Ascending aorta (tissue), 2 donors: ENCODE results near the gene PLSCR1. TPM values are rescaled to one million over a fixed set of nuclear protein-coding genes. Genes with fewer than 3 reads are reported as not detected.

Experiments used
- DNase-seq, 2 donors: peaks; one replicate each; pipeline ENCODE4 v3.0.0-alpha.2; 2019; ENCODE audit warnings: low spot score in 2 of 2
- H3K27ac ChIP-seq, 2 donors: fragments of 200-600 bp; sonication (generic); one replicate each; pipeline ENCODE4 v1.5.1; 2016 to 2017; ENCODE audit warnings: mild to moderate bottlenecking in 1 of 2
- H3K27me3 ChIP-seq: fragments of 200-600 bp; sonication (generic); one replicate; pipeline ENCODE4 v1.5.1; 2017
- H3K36me3 ChIP-seq, 2 donors: fragments of 200-600 bp; sonication (generic); one replicate each; pipeline ENCODE4 v1.5.1; 2016
- H3K4me1 ChIP-seq, 2 donors: fragments of 200-600 bp; sonication (generic); one replicate each; pipeline ENCODE4 v1.5.1; 2016 to 2017; ENCODE audit warnings: mild to moderate bottlenecking in 1 of 2
- H3K4me3 ChIP-seq, 2 donors: fragments of 200-600 bp; sonication (generic); one replicate each; pipeline ENCODE4 v1.5.1; 2016 to 2017; ENCODE audit warnings: mild to moderate bottlenecking in 1 of 2
- H3K9me3 ChIP-seq, 2 donors: fragments of 200-600 bp; sonication (generic); one replicate each; pipeline ENCODE4 v1.5.1; 2016
- intact Hi-C: fragments of 100-400 bp; cut with DNase I; formaldehyde crosslinking; loops from one replicate; pipeline ENCODE4 v1.15.1; 2023
- total RNA-seq: library from RNA; depleted of rRNA; stranded (reverse); fragments of >200 nt; gene quantifications from one replicate; pipeline ENCODE4 v1.1.0, GENCODE V29; 2016
- TF ChIP-seq, protein P1 (sequence below), 3 experiments: fragments of 200-600 bp in 2 of 3; fragments of 450-650 bp in 1 of 3; sonication (generic) in 2 of 3; IDR thresholded peaks; one replicate each; pipeline ENCODE4 v1.5.1; 2016 to 2019; ENCODE audit warnings: antibody characterized with exemption in 3 of 3, mild to moderate bottlenecking in 1 of 3, moderate library complexity in 1 of 3

The PLSCR1 gene
- total RNA-seq, 1 donor from 2014 or later = 62.2 TPM

DNA sequence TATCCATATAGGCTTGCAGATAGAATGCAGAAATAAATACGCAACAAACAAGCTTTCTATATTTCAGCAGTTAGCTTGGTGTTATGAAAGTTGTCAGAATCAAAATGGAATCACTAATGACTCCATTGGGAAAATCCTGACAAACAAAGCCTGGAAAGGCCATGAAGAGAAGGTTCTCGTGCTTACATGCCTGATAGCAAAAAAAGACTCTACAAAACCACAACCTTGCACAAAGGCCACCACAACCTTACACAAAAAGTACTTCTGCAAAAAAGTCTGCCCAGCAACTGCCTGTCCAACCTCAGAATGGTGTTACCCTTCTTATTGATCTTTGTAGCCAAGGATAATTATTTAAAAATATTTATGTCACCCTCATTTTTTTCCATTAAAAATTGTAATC lies 14.4 kb upstream of the PLSCR1 start:
- H3K9me3 ChIP-seq = no peaks in the 10 kb centered on the region
- H3K27ac ChIP-seq = no peak overlapping the region
- no peak overlapping the region for H3K4me3 ChIP-seq
- intact Hi-C loops = no loop called here
- TF ChIP-seq, protein P1, sequence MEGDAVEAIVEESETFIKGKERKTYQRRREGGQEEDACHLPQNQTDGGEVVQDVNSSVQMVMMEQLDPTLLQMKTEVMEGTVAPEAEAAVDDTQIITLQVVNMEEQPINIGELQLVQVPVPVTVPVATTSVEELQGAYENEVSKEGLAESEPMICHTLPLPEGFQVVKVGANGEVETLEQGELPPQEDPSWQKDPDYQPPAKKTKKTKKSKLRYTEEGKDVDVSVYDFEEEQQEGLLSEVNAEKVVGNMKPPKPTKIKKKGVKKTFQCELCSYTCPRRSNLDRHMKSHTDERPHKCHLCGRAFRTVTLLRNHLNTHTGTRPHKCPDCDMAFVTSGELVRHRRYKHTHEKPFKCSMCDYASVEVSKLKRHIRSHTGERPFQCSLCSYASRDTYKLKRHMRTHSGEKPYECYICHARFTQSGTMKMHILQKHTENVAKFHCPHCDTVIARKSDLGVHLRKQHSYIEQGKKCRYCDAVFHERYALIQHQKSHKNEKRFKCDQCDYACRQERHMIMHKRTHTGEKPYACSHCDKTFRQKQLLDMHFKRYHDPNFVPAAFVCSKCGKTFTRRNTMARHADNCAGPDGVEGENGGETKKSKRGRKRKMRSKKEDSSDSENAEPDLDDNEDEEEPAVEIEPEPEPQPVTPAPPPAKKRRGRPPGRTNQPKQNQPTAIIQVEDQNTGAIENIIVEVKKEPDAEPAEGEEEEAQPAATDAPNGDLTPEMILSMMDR (IDR thresholded peaks at IDR 0.05) = no peak
- no peaks in the 10 kb centered on the region for H3K4me1 ChIP-seq
- no peaks in the 10 kb centered on the region for H3K36me3 ChIP-seq
- no peak for DNase-seq
- no peaks in the 10 kb centered on the region for H3K27me3 ChIP-seq

DNA sequence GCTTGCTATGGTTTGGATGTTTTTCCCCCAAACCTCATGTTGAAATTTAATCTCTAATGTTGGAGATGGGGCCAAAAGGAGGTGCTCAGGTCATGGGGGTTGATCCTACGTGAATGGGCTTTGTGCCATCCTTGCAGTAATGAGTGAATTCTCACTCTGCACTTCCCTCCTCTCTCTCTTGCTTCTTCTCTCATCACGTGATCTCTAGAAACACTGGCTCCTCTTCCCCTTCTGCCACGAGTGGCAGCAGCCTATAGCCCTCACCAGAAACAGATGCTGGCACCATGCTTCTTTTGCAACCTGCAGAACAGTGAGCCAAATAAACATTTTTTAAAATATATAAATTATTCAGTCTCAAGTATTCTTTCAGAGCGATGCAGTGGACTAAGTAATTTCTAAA lies 13.3 kb upstream of the PLSCR1 start:
- Histone ChIP-seq H3K4me1 (no peaks in the 10 kb centered on the region), H3K9me3 (no peaks in the 10 kb centered on the region), H3K4me3 (no peak overlapping the region), H3K27me3 (no peaks in the 10 kb centered on the region), H3K36me3 (no peaks in the 10 kb centered on the region), H3K27ac (no peak overlapping the region)
- TF ChIP-seq, protein P1 (IDR thresholded peaks at IDR 0.05) = no peak
- intact Hi-C loops = no loop called here
- DNase-seq = no peak

DNA sequence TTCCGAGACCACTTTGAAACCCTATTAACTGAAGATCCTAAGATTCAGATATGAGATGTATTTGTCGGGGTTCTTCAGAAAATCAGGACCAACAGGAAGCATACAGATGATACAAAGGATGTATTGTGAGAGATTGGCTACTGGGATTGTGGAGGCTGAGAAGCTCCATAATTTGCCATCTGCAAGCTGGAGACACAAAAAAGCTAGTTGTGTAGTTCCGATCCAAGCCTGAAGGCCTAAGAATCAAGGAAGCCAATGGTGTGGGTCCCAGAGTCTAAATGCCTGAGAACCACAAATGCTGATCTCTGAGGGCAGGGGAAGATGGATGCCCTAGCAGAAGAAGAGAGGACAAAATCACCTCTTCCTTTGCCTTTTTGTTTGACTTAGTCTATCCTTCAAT lies 10.9 kb upstream of the PLSCR1 start:
- intact Hi-C loops = no loop called here
- no peaks in the 10 kb centered on the region for H3K4me1 ChIP-seq
- H3K9me3 ChIP-seq = no peaks in the 10 kb centered on the region
- TF ChIP-seq, protein P1 (IDR thresholded peaks at IDR 0.05) = no peak
- H3K27ac ChIP-seq = no peak overlapping the region
- no peaks in the 10 kb centered on the region for H3K36me3 ChIP-seq
- no peaks in the 10 kb centered on the region for H3K27me3 ChIP-seq
- no peak for DNase-seq
- no peak overlapping the region for H3K4me3 ChIP-seq

DNA sequence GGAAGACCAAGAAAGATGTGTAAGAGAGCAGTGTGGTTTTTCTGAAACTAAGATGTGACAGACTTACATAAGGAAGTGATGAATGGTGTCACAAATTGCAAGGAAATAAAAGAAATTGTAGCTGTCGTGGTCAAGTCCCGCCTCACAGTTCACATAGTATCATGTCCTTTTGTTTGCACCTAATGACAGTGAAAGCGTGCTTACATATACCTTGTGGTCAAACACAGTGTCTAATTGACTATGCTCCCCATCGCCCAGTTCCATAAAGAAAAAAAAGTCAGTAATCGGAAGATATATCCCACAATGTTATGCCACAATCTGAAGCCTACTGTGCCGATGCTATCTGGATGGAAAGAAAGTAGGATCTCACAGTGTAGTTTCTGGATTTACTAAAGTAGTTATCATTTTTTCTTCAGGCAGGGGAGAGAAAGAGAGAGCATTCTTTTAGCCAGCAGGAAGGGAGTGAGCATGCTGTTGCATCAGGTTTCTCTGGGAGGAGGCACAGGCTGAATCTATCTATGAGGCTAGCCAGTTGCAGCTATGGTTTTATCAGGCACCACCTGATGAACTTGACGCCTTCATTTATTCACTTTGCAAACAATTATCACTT lies 9.8 kb upstream of the PLSCR1 start:
- Histone ChIP-seq H3K27me3 (no peaks in the 10 kb centered on the region), H3K27ac (no peak overlapping the region), H3K36me3 (no peaks in the 10 kb centered on the region), H3K4me1 (no peaks in the 10 kb centered on the region), H3K4me3 (no peak overlapping the region), H3K9me3 (no peaks in the 10 kb centered on the region)
- intact Hi-C loops = no loop called here
- TF ChIP-seq, protein P1 (IDR thresholded peaks at IDR 0.05) = no peak
- no peak for DNase-seq

DNA sequence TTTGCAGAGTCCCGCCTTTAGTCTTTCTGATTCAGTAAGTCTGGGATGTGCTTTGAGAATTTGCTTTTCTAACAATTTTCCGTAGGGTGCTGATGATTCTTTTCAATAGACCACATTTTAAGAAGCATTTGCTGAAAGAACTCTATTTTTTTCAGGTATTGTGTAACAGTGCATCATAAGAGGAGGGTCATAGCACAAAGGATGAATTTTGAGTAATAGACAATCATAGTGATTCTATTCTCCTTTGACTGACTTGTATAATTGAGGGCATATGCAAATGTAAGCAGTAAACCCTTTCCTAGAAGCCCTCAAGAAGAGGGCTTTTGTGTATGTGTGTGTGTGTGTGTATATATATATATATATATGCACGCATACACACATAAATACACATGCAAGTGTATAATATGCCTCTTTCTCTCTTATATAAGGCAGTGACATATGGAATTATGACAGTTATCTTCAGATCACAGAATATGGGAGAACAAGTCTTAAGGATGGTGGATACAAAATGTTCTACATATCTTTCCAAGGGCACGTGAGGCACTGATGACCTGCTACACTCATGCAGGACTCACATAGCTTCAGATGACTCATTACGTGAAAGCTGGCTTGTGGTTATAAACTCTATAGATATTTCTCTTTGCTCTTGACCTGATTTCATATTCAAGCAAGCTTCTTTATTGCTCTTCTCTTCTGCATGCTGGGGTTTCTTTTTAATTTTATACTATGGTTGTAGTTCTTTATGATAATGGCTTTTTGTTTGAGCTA lies 6.5 kb upstream of the PLSCR1 start:
- intact Hi-C loops = no loop called here
- no peaks in the 10 kb centered on the region for H3K4me1 ChIP-seq

More for the DNA sequence above, 6.5 kb upstream of the PLSCR1 start:
- Histone ChIP-seq H3K36me3 (no peaks in the 10 kb centered on the region), H3K27ac (no peak overlapping the region), H3K9me3 (no peaks in the 10 kb centered on the region), H3K27me3 (no peaks in the 10 kb centered on the region), H3K4me3 (peak overlapping the region in 1 of 2 donors; percentile 24)
- no peak for DNase-seq
- TF ChIP-seq, protein P1 (IDR thresholded peaks at IDR 0.05) = no peak
